ENCODE measurements around the gene NRCAM.

DNA sequence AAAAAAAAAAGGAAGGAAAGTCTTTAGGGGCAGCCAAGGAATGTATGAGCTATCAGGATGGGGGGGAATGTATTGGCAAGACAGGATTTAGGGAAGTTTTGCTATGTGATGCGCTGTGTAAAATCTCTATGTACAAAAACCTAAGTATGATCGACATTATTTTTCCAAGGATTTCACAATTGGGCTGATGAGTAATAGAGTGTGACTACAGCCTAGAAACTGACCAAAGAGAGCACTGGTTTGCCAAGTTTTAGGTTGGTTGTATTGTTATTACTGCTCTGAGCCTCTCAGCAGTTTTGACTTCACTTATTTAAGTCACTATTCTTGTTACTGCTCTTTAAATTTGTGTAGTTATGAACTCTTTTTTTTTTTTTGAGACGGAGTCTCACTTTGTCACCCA, 107.3 kb downstream of the NRCAM start:
- TF ChIP-seq CTCF (IDR thresholded peaks at IDR 0.05) (no peak), POLR2A (IDR thresholded peaks at IDR 0.05) (no peak)
